GM12892 (cell line): ENCODE results near the gene RECK.
A peak's percentile ranks its signal among the peaks of the same experiment; 100 is the strongest.

Experiments
- DNase-seq: peaks from one replicate; pipeline ENCODE4 v3.0.0; 2011; ENCODE audit not compliant: insufficient read length
- FAIRE-seq: peaks from 2 replicates; lab custom pipeline; 2011; peaks lifted over from hg19 to GRCh38; lab: Jason Lieb, UNC
- POLR2A ChIP-seq: IDR thresholded peaks from 2 replicates; pipeline ENCODE4 v1.6.1; 2011; ENCODE audit warnings: low read depth, low read length, control low read depth
- POLR2AphosphoS5 ChIP-seq: IDR thresholded peaks from 2 replicates; pipeline ENCODE4 v1.6.1; 2011; ENCODE audit warnings: low read depth, low read length, control low read depth
- TAF1 ChIP-seq: IDR thresholded peaks from 2 replicates; pipeline ENCODE4 v1.6.1; 2011; ENCODE audit warnings: low read depth, mild to moderate bottlenecking, control low read depth, low read length, borderline replicate concordance

The RECK gene

GRCh38 chr9:36140086-36141084 is 103.7 kb downstream of the RECK start:
- DNase-seq (no peak), FAIRE-seq (peak; percentile 48)
- no peak for TF ChIP-seq POLR2AphosphoS5

- FAIRE-seq, result no peak
- DNase-seq, result no peak
- no peak for TF ChIP-seq TAF1
These were observed 104.6 kb downstream of the RECK start for GRCh38 chr9:36141288-36141687.

GRCh38 chr9:36141761-36142160 is 105.0 kb downstream of the RECK start:
- DNase-seq (no peak), FAIRE-seq (no peak)
- TF ChIP-seq TAF1, result no peak
- TF ChIP-seq POLR2A, result no peak
- no peak for TF ChIP-seq POLR2AphosphoS5

GRCh38 chr9:36142510-36143244 is 106.0 kb downstream of the RECK start:
- DNase-seq (no peak), FAIRE-seq (no peak)
- no peak for TF ChIP-seq TAF1
- no peak for TF ChIP-seq POLR2A
- no peak for TF ChIP-seq POLR2AphosphoS5

- FAIRE-seq (no peak), DNase-seq (no peak)
- no peak for TF ChIP-seq POLR2AphosphoS5
- TF ChIP-seq TAF1, result no peak
- TF ChIP-seq POLR2A, result no peak
These were observed 106.5 kb downstream of the RECK start for GRCh38 chr9:36143245-36143641.

- TF ChIP-seq TAF1, result no peak
- no peak for TF ChIP-seq POLR2A
- no peak for TF ChIP-seq POLR2AphosphoS5
- FAIRE-seq, result no peak
These were observed 107.9 kb downstream of the RECK start for GRCh38 chr9:36144309-36145232.

GRCh38 chr9:36145970-36146369 is 109.3 kb downstream of the RECK start:
- DNase-seq (no peak), FAIRE-seq (no peak)
- TF ChIP-seq POLR2A (no peak), POLR2AphosphoS5 (no peak), TAF1 (no peak)

More at GRCh38 chr9:36144309-36145232, 107.9 kb downstream of the RECK start:
- DNase-seq, result no peak

GRCh38 chr9:36146651-36147050 is 109.9 kb downstream of the RECK start:
- DNase-seq (no peak), FAIRE-seq (no peak)
- TF ChIP-seq POLR2AphosphoS5 (no peak), POLR2A (no peak), TAF1 (no peak)

GRCh38 chr9:36147441-36148175 is 110.9 kb downstream of the RECK start:
- no peak for DNase-seq
- FAIRE-seq, result no peak
- TF ChIP-seq TAF1 (no peak), POLR2AphosphoS5 (no peak), POLR2A (no peak)

- FAIRE-seq, result peak; percentile 50
- DNase-seq, result peak; percentile 70
- TF ChIP-seq TAF1 (no peak), POLR2A (no peak), POLR2AphosphoS5 (no peak)
These were observed 111.8 kb downstream of the RECK start for GRCh38 chr9:36148311-36149051.
